ENCODE data around the gene TMPRSS9. TPM values are rescaled to one million over a fixed set of nuclear protein-coding genes. Genes with fewer than 3 reads are reported as not detected.
"Not testable (repeated sequence)": the region's sequence is repeated elsewhere in the genome, so short reads cannot be mapped to it uniquely, and the experiment has no call there.

The TMPRSS9 gene
- total RNA-seq, 1 experiment from 2014 or later = not detected

GRCh38 chr19:2342656-2343288 lies 17.3 kb upstream of the TMPRSS9 start:
- no peak for DNase-seq (ENCODE audit: low spot score)

GRCh38 chr19:2343289-2343982 lies 16.6 kb upstream of the TMPRSS9 start:
- no peak for DNase-seq (ENCODE audit: low spot score)

- DNase-seq (ENCODE audit: low spot score) = no peak
These were observed 15.6 kb upstream of the TMPRSS9 start for GRCh38 chr19:2344381-2344870.

- DNase-seq (ENCODE audit: low spot score) = no peak
These were observed 15.0 kb upstream of the TMPRSS9 start for GRCh38 chr19:2345076-2345475.

GRCh38 chr19:2345794-2346663 lies 14.0 kb upstream of the TMPRSS9 start:
- no peak for DNase-seq (ENCODE audit: low spot score)

GRCh38 chr19:2349818-2350217 lies 10.2 kb upstream of the TMPRSS9 start:
- DNase-seq (ENCODE audit: low spot score) = not testable (repeated sequence)

GRCh38 chr19:2350656-2351055 lies 9.4 kb upstream of the TMPRSS9 start:
- no peak for DNase-seq (ENCODE audit: low spot score)

GRCh38 chr19:2351591-2351990 lies 8.5 kb upstream of the TMPRSS9 start:
- DNase-seq (ENCODE audit: low spot score) = no peak

GRCh38 chr19:2352121-2352520 lies 7.9 kb upstream of the TMPRSS9 start:
- DNase-seq (ENCODE audit: low spot score) = no peak

- DNase-seq (ENCODE audit: low spot score) = no peak
These were observed 6.7 kb upstream of the TMPRSS9 start for GRCh38 chr19:2353159-2353886.

- DNase-seq (ENCODE audit: low spot score) = no peak
These were observed 6.0 kb upstream of the TMPRSS9 start for GRCh38 chr19:2353887-2354592.

GRCh38 chr19:2354670-2355069 lies 5.4 kb upstream of the TMPRSS9 start:
- DNase-seq (ENCODE audit: low spot score) = no peak

- peak; percentile 32 for DNase-seq (ENCODE audit: low spot score)
These were observed 4.7 kb upstream of the TMPRSS9 start for GRCh38 chr19:2355168-2356035.

GRCh38 chr19:2356036-2356646 lies 3.9 kb upstream of the TMPRSS9 start:
- DNase-seq (ENCODE audit: low spot score) = no peak

- no peak for DNase-seq (ENCODE audit: low spot score)
These were observed 2.5 kb upstream of the TMPRSS9 start for GRCh38 chr19:2357279-2358206.

GRCh38 chr19:2358548-2359173 lies 1.4 kb upstream of the TMPRSS9 start:
- no peak for DNase-seq (ENCODE audit: low spot score)

GRCh38 chr19:2360833-2361232 lies 768 bp downstream of the TMPRSS9 start:
- no peak for DNase-seq (ENCODE audit: low spot score)
